GM21390 (cell line): Measurements from ENCODE around the gene EDEM1.
A peak's percentile ranks its signal among the peaks of the same experiment; 100 is the strongest.
"Not testable (repeated sequence)": the region's sequence is repeated elsewhere in the genome, so short reads cannot be mapped to it uniquely, and the experiment has no call there.

Source experiments
- ATAC-seq: cut with Tn5 transposase; IDR thresholded peaks from one replicate; pipeline ENCODE4 v1.9.1; 2021; ENCODE audit not compliant: unreplicated experiment

EDEM1 gene

DNA sequence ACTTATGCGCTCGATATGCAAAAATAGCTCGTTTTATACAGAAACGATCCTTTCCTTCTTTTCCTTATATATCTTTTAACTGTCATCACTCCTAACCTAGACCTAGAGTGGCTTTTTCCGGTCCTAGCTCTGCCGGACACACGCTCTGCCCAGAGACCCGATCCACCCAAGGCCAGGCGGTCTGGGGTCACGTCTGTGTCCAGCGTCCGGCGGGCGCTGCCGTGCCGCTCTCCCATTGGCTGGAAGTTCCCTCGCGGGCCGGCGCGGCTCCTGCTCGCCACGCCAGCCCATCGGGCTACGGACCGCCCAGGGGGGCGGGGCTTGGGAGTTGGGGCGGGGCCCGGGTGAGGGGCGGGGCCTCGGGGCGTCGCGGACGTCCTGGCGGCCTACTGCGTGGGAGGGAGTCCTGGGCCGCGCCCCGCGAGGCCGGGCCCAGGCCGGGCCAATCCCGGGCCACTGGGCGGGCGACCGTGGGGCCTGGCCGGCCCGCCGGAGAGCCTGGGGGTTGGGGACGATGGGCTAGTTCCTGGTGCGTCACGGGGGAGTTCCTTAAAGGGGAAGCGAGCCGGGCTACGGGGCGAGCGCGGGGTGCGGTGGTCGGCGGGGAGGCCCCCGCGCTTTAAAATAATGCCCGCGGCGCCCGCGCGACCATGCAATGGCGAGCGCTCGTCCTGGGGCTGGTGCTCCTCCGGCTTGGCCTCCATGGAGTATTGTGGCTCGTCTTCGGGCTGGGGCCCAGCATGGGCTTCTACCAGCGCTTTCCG is at the start of gene EDEM1:
Gene EDEM1 (plus strand): TSS at position 552 of the 764 bp plus-strand sequence. CDS start 99 bp downstream, at position 651.
- ATAC-seq = peak; percentile 73

DNA sequence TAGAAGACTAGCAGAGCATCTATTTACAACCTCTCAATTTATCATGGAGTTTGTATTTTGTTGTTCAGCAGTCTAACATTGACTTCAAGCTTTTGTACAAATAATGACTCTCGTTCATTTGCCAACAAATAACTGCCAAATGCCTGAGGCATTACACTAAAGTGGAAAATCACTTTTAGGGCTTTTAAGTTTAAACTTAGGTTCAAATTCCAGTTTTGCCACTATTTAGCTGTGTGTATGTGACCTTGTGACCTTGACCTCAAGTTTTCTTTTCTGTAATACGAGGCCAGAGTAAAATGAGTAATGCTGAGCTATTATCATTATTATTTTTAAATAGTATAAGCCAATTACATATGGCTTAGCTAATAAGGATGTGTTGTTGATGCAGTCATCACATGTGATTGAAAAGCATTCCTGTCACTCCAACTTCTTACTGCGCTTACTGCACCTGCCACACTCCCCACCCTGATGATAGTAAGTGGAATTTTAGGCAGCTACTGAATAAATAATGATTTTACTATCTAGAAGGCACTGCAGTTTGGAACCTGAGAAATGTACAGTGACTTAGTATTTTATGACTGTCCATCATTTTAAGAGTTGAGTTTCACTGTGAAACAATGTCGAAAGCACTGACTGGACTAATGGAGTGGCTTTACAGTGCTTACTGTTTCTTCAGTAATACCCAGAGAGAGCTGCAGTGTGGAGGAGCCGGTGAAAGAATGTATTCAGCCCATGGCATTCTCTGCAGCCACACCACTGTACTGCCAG is 49.1 kb upstream of the EDEM1 start:
- ATAC-seq = no peak

DNA sequence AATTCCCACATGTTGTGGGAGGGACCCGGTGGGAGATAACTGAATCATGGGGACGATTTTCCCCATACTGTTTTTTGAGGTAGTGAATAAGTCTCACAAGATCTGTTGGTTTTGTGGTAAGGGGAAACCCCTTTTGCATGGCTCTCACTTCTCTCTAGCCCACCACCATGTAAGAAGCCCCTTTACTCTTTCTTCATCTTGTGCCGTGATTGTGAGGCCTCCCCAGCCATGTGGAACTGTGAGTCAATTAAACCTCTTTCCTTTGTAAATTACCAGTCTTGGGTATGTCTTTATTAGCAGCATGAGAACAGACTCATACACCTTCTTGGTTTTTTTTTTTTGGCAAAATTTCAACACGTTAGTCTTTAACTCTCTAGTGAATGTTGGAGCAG is 47.3 kb upstream of the EDEM1 start:
- ATAC-seq = peak; percentile 38

DNA sequence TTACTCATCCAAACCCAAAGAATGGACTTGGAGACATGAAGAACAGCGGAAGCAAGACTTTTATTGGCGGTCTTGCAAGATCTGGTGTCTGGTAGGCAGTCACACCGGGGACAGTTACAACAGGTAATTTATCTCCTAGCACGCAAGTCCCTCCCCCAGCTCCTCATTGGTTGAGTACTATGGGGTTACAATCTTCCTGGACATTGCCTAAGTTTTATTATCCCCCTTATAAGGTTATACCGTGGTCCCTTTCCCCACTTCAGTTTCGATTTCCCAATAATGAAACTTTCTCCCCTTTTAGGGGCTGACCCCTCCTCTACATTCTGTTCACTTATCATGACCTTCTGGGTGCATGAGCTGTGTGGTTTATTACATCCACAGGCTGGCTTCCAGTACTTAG is 46.7 kb upstream of the EDEM1 start:
- ATAC-seq = no peak

DNA sequence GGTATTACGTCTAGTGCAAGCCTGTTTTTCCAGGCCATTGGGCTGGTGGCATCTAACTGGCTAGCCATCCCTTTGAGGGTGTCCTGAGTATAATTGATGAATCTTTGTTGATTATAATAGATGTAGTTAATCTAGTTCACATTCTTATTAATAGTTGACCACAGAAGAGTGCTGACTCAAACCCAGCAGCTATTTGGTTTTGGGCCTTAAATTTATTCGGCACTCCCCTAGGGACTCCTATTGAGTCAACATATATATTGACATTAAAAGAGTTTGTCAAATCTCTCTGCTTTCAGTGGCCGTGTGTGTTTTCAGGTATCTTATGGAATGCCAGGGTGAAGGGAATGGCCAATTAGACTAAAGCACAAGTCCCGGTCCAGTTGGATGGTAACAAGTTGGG is 45.7 kb upstream of the EDEM1 start:
- no peak for ATAC-seq

DNA sequence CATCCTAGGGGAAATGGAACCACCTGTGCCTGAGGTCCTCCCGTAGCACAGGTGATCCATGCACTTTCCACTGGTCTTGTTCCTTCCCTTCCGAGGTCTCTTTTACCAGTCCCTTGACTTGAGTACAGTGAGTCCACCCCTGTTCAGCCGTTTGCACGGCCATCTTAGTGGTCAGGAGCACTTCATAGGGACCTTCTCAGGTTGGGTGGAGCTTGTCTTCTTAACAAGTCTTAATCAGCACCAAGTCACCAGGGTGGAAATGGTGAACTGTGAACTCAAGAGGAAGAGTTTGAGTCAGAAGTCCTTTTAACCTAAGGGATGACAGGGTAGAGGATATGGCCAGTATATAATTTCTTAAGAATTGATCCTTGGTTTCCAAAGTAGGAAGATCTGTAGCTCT is 44.0 kb upstream of the EDEM1 start:
- ATAC-seq = no peak

DNA sequence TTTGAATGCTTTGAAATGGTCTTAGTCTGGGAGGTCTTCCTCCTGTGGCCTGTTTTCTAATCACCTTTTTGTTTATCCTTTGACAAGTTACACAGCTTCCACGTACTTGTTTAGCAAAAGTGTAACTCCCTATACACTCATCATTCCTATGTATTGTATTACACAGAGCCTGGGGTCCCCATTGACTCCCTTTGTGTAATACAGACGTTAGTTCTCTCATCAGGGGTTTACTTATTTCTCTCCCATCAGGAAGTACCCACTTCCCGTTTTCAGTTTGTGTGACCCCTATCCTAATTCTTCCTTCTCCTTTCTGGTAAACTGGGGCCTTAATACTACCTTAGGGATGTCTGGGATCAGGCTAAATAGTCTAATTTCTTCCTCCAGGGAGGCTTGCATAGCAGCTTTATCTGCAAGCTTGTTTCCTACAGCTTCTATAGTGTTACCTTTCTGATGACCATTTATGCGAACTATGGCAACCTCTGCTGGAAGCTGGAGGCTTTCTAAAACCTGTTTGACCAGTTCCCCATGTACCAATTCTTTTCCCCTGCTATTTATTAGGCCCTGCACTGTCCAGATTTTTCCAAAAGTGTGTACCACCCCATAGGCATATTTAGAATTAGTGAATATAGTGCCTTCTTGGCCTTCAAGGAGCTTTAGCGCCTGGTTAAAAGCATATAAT is 43.1 kb upstream of the EDEM1 start:
- no peak for ATAC-seq

DNA sequence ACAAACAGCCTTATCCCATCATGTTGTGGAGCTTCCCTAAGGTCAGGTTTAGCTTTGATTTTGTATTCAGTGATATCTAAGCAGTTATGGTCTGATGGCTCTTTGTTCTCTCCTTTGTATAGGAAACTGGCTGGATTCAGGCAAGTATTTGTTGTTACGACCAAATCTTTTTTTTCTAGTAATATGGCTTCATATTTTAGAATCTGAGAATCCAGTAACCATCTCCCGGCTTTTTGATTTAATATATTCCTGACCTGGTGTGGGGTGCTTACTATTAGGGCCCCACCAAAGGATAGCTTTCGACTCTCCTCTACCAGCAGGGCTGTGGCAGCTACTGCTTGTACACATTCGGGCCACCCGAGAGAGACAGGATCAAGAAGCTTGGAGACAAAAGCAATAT is 42.4 kb upstream of the EDEM1 start:
- ATAC-seq = no peak

DNA sequence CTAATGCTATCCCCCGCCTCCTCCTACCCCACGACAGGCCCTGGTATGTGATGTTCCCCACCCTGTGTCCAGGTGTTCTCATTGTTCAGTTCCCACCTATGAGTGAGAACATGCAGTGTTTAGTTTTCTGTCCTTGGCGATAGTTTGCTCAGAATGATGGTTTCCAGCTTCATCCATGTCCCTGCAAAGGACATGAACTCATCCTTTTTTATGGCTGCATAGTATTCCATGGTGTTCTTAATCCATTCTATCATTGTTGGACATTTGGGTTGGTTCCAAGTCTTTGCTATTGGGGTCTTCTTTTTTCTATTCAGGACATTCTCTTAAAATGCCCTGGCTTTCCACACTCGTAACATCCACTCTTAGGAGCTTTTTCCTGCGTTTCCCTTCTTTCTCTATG is 40.4 kb upstream of the EDEM1 start:
- ATAC-seq = not testable (repeated sequence)

DNA sequence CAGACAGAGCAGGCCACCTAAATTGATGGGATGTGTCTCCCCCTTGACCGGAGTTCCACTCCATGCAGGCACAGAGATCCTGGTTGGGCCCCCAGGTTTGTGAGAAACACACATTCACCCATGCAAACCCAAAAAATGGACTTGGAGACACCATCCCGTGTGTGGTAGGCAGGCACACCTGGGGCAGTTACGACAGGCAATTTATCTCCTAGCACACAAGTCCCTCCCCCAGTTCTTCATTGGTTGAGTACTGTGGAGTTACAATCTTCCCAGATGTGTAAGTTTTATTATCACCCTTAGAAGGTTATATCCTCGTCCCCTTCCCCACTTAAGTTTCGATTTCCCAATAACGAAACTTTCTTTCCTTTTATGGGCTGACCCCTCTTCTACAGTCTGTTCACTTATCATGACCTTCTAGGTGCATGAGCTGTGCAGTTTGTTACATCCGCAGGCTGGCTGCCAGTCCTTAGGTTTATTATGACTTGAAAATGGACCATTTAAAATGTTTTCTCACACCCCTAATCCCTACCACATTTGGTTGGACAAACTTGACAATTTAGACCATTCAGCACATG is 38.1 kb upstream of the EDEM1 start:
- no peak for ATAC-seq

DNA sequence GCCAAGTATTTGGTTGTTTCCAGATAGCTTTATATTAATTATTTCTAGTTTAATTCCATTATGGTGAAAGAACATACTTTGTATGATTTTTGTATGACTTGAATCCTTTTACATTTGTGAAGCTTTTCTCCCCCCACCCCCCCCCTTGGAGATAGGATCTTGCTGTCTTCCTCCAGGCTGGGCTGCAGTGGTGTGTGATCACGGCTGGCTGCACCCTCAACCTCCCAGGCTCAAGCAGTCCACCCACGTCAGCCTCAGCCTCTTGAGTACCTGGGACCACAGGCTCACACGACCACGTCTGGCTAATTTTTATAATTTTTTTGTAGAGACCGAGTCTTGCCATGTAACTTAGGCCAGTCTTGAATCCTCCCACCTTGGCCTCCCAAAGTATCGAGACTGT is 35.9 kb upstream of the EDEM1 start:
- no peak for ATAC-seq

DNA sequence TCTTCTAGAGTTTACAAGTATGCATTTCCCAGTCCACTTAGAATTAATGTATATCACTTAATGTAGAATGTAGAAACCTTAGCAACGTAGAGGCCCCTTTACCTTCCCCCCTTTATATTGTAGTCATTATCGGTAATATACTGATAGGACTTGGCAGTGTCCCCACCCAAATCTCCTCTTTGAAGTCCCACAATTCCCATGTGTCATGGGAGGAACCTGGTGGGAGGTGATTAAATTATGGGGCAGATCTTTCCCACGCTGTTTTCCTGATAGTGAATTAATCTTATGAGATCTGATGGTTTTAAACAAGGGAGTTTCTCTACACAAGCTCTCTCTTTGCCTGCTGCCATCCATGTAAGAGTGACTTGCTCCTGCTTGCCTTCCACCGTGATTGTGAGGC is 34.4 kb upstream of the EDEM1 start:
- no peak for ATAC-seq

DNA sequence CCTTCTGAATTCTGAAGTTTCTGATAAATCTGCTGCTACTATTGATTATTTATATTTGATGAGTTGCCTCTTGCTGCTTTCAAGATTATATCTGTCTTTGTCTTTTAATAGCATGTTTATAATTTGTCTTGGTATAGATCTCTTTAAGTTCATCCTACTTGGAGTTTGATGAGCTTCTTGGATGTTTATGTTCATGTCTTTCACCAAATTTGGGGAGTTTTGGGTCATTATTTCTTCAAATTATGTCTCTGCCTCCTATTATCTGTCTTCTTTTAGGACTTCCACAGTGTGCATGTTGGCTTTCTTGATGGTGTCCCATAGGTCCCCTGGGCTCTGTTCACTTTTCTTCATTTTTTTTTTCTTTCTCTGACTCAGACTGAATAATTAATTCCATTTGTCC is 32.3 kb upstream of the EDEM1 start:
- ATAC-seq = no peak

DNA sequence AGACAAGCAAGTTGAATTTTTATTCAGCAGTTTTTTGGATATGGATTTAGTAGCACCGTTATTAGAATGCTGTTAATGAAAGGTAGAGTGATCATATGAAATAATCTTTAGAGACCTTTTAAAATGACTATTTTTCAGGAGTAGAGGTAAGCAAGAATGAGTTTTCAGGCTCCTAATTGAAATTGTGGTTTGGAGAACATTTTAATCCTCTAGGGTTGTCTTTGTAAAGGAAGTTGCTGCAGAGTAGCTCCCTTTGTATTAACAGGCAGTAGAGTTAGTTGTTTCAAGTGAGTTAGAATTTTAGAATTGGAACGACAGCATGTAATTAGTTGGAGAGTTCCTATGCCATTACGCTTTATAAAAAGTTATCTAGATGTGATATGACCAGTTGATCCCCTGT is 27.2 kb upstream of the EDEM1 start:
- no peak for ATAC-seq

DNA sequence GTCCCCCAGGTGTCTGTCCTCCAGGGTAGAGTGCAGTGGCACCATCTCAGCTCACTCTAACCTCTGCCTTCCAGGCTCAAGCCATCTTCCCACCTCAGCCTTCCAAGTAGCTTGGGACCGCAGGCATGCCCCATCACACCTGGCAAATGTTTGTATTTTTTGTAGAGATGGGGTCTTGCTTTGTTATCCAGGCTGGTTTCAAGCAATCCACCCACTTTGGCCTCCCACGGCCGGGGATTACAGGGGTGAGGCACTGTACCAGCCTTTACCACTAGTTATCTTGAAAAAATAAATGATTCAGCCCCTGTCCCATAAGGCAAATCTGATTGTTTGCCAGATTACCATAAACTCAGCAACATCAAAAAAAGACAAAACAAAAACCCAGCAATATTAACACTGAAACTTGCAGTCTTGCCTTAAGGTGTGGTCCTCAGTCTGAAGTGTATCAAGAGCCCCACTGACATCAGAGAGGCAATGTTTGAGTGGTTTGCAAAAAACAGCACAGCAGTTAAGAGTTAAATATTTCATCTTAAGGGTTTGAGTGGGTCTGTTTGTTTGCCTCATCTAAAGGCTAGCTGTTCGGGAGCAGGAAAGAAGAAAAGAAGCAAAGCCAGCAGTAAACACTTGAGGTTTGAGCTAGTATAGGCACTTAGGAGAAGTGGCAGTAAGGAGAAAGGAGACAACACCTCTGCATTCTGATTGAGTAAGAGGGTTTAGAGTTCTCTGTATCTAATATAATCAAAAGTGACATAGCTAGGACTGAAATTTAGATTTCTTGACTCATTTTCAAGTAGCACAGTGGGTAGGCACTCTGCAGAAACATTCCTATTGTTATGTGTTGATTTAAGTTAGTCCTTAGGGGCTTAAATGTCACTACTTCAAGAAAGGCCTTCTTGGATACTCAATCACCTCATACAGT is 26.3 kb upstream of the EDEM1 start:
- no peak for ATAC-seq

DNA sequence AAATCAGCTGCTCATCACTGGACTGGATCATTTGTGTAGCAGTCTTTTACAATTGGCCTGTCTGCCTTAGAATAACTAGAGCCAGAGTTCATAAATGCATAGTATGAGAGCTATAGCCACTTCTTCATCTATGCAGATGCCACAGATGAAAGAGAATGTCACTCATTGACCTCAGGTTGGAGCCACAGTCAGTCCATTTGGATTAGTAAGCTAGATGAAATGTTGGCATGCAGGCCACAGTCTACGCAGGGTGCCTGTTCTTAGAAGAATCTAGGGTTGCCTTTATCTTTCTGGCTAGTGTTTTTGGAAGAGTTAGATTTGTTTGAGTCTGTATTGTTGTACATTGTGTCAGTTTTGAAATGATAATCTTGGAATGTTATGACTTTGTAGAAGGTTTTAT is 25.4 kb upstream of the EDEM1 start:
- no peak for ATAC-seq

DNA sequence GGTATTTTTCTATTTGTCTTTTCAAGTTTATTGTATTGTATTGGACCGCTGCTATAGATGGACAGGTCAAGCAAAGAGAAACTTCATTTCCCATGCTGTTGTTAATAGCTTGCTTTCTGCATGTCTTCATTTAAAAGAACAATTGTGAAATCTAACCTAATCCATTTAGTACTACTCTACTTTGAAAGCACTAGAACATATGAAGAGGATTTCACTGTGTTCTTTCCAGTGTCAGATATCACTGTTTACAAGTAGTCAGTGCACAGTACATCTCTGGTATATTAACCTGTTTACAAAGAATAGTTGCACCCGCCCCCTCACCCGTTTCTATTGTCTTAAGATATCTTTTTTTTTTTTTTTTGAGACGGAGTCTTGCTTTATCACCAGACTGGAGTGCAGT is 21.8 kb upstream of the EDEM1 start:
- no peak for ATAC-seq

DNA sequence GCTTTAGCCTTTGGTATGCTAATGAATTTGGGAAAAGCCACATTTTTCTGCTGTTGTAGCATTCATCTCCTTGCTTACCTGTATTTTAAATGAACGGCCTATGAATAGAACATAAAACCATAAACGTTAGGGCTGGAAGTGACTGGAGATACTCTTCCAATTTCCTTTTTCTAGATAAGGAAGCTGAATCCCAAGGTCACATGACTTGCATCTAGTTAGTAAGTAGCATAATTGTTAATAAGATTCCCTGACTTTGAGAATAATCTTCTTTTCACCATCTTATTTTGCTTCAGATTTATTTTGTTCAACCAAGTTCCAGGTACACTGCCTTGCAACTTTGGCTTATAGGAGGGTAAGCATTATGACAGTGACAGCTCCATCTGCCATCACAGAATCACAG is 20.7 kb upstream of the EDEM1 start:
- no peak for ATAC-seq

DNA sequence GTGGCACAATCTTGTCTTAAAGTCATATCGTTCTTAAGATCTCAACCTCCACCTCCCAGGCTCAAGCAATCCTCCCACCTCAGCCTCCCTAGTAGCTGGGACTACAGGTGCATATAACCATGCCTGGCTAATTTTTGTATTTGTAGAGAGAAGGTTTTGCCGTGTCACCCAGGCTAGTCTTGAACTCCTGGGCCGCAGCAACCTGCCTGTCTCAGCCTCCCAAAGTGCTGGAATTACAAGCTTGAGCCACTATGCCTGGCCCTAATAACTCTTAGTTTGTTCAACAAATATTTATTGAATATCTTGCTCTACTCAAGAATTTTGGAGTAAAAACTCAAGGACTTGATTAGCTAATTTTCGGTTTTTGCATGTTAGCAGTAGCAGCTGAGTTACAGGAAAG is 19.4 kb upstream of the EDEM1 start:
- ATAC-seq = no peak

DNA sequence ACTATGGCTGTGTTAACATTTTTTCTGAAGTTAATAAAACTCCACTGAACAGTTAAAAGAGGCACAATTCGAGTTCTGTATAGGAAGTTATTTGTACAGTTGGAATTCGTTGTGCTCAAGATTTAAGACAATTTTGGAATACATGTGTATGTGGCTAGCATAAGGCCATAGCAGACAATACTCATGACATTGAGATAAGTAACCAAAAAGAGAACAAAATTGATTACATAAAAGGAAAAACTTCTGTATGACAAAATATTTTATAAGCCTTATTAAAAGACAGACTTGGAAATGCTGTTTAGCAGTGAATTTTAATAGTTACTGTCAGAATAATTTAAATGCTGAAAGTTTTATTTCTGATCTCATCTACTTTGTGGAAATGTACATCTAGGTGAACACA is 17.7 kb upstream of the EDEM1 start:
- no peak for ATAC-seq

DNA sequence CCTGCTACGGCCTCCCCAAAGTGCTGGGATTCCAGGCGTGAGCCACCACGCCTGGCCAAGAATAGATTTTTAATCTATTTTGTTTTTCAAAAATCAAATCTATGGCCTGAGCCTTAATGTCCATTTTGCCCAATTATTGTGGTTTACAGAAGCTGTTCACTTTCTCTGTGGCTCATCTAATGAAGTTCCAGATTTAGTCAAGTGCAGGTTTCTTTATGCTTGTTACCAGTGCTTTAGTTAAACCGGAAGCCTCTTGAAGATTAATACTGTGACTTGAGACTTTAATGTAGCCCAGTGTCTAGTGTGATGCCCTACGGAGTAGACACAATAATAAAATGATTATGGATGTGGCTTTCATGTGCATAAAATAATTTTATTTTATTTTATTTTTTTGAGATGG is 16.5 kb upstream of the EDEM1 start:
- no peak for ATAC-seq
